GM19372 (cell line): ENCODE measurements around the gene DNAJC7.
"Not testable (repeated sequence)": the region's sequence is repeated elsewhere in the genome, so short reads cannot be mapped to it uniquely, and the experiment has no call there.

Source experiments
- ATAC-seq: cut with Tn5 transposase; IDR thresholded peaks from one replicate; pipeline ENCODE4 v1.9.1; 2021; ENCODE audit warnings: mild to moderate bottlenecking, low read depth, moderate library complexity; ENCODE audit not compliant: unreplicated experiment

The DNAJC7 gene

GRCh38 chr17:42042598-42043319 lies 25.5 kb upstream of the DNAJC7 start:
- ATAC-seq = no peak

GRCh38 chr17:42041619-42042018 lies 24.4 kb upstream of the DNAJC7 start:
- ATAC-seq = no peak

GRCh38 chr17:42040818-42041217 lies 23.6 kb upstream of the DNAJC7 start:
- no peak for ATAC-seq

GRCh38 chr17:42039794-42040763 lies 22.8 kb upstream of the DNAJC7 start:
- no peak for ATAC-seq

GRCh38 chr17:42038221-42038973 lies 21.2 kb upstream of the DNAJC7 start:
- ATAC-seq = no peak

GRCh38 chr17:42034059-42034458 lies 16.8 kb upstream of the DNAJC7 start:
- no peak for ATAC-seq

GRCh38 chr17:42031584-42031983 lies 14.3 kb upstream of the DNAJC7 start:
- no peak for ATAC-seq

GRCh38 chr17:42028791-42029127 lies 11.5 kb upstream of the DNAJC7 start:
- ATAC-seq = no peak

- ATAC-seq = no peak
Measured at GRCh38 chr17:42027961-42028790, 10.9 kb upstream of the DNAJC7 start.

GRCh38 chr17:42027590-42027889 lies 10.3 kb upstream of the DNAJC7 start:
- ATAC-seq = no peak

- no peak for ATAC-seq
Measured at GRCh38 chr17:42026857-42027589, 9.8 kb upstream of the DNAJC7 start.

- no peak for ATAC-seq
Measured at GRCh38 chr17:42025936-42026335, 8.7 kb upstream of the DNAJC7 start.

- no peak for ATAC-seq
Measured at GRCh38 chr17:42025191-42025579, 7.9 kb upstream of the DNAJC7 start.

GRCh38 chr17:42023524-42024349 lies 6.5 kb upstream of the DNAJC7 start:
- ATAC-seq = no peak

- ATAC-seq = not testable (repeated sequence)
Measured at GRCh38 chr17:42020845-42021244, 3.6 kb upstream of the DNAJC7 start.

- no peak for ATAC-seq
Measured at GRCh38 chr17:42019509-42020404, 2.5 kb upstream of the DNAJC7 start, which contains the start of gene NKIRAS2. Gene NKIRAS2, plus strand, starts transcription at chr17:42020090. Its CDS starts 1,488 bp downstream, at chr17:42021578.

GRCh38 chr17:42018988-42019387 lies 1.7 kb upstream of the DNAJC7 start:
- ATAC-seq = no peak

- ATAC-seq = no peak
Measured at GRCh38 chr17:42018339-42018738, 1.1 kb upstream of the DNAJC7 start.
